GM12878 (cell line): Measurements from ENCODE around the gene HACD3. TPM values are rescaled to one million over a fixed set of nuclear protein-coding genes. Genes with fewer than 3 reads are reported as not detected.

Source experiments
- BHLHE40 ChIP-seq, 2 experiments: fragments of 450-650 bp in 1 of 2; IDR thresholded peaks; 2 replicates each; pipeline ENCODE4 v1.6.1; 2011 to 2017; ENCODE audit warnings: low read depth in 2 of 2, borderline replicate concordance in 1 of 2, improper control_type of control experiment in 1 of 2, low read length in 1 of 2, mild to moderate bottlenecking in 1 of 2
- ESRRA ChIP-seq: IDR thresholded peaks from 2 replicates; pipeline ENCODE4 v1.6.1; 2012; ENCODE audit warnings: mild to moderate bottlenecking, low read length, improper control_type of control experiment
- FOXM1 ChIP-seq: IDR thresholded peaks from 2 replicates; pipeline ENCODE4 v1.6.1; 2012; ENCODE audit warnings: low read depth, mild to moderate bottlenecking, inconsistent platforms, low read length, moderate library complexity
- HCFC1 ChIP-seq: fragments of 150-350 bp; IDR thresholded peaks from 2 replicates; pipeline ENCODE4 v1.6.1; 2014; ENCODE audit warnings: low read length
- HDAC6 ChIP-seq: fragments of 200-600 bp; sonication (generic); IDR thresholded peaks from one replicate; pipeline ENCODE4 v1.8.0; 2017; ENCODE audit warnings: antibody characterized with exemption; ENCODE audit not compliant: unreplicated experiment
- MEF2A ChIP-seq: IDR thresholded peaks from 2 replicates; pipeline ENCODE4 v1.6.1; 2011; ENCODE audit warnings: low read depth, mild to moderate bottlenecking, low read length, moderate library complexity; ENCODE audit not compliant: insufficient read depth
- MXI1 ChIP-seq: fragments of 150-350 bp; IDR thresholded peaks from 2 replicates; pipeline ENCODE4 v1.6.1; 2011; ENCODE audit warnings: low read depth, mild to moderate bottlenecking, inconsistent platforms, low read length, improper control_type of control experiment
- NBN ChIP-seq: fragments of 450-650 bp; IDR thresholded peaks from 2 replicates; pipeline ENCODE4 v1.6.1; 2016
- NFYA ChIP-seq: IDR thresholded peaks from 2 replicates; pipeline ENCODE4 v1.6.1; 2011; ENCODE audit warnings: low read depth, mild to moderate bottlenecking, low read length, improper control_type of control experiment, borderline replicate concordance
- NR2C2 ChIP-seq: IDR thresholded peaks from 2 replicates; pipeline ENCODE4 v1.6.1; 2011; ENCODE audit warnings: borderline replicate concordance, low read depth; ENCODE audit not compliant: control insufficient read depth, insufficient read length
- PML ChIP-seq: IDR thresholded peaks from 2 replicates; pipeline ENCODE4 v1.6.1; 2012; ENCODE audit warnings: low read length, inconsistent platforms
- POU2F2 ChIP-seq: IDR thresholded peaks from 3 replicates; pipeline ENCODE4 v1.6.1; 2011; ENCODE audit warnings: low read depth, mild to moderate bottlenecking, low read length, borderline replicate concordance
- RB1 ChIP-seq: fragments of 450-650 bp; formaldehyde crosslinking; IDR thresholded peaks from 2 replicates; pipeline ENCODE4 v1.6.1; 2017; ENCODE audit warnings: mild to moderate bottlenecking, borderline replicate concordance
- RFX5 ChIP-seq: IDR thresholded peaks from 2 replicates; pipeline ENCODE4 v1.6.1; 2011; ENCODE audit warnings: low read depth, low read length, improper control_type of control experiment
- RUNX3 ChIP-seq: IDR thresholded peaks from 2 replicates; pipeline ENCODE4 v1.6.1; 2012; ENCODE audit warnings: low read length, inconsistent platforms
- SMC3 ChIP-seq: IDR thresholded peaks from 2 replicates; pipeline ENCODE4 v1.6.1; 2011; ENCODE audit warnings: low read length, improper control_type of control experiment, borderline replicate concordance
- TAF1 ChIP-seq: IDR thresholded peaks from 2 replicates; pipeline ENCODE4 v1.6.1; 2011; ENCODE audit warnings: mild to moderate bottlenecking, low read depth, low read length, borderline replicate concordance
- TARDBP ChIP-seq: IDR thresholded peaks from 2 replicates; pipeline ENCODE4 v1.6.1; 2016; ENCODE audit warnings: borderline replicate concordance
- TCF12 ChIP-seq: IDR thresholded peaks from 2 replicates; pipeline ENCODE4 v1.6.1; 2011; ENCODE audit warnings: low read depth, mild to moderate bottlenecking, low read length
- ZBTB33 ChIP-seq: fragments of 450-650 bp; IDR thresholded peaks from 2 replicates; pipeline ENCODE4 v1.6.1; 2017; ENCODE audit warnings: mild to moderate bottlenecking
- ZNF24 ChIP-seq: fragments of 450-650 bp; IDR thresholded peaks from 2 replicates; pipeline ENCODE4 v1.6.1; 2017; ENCODE audit warnings: antibody characterized with exemption, mild to moderate bottlenecking
- ZNF384 ChIP-seq: IDR thresholded peaks from 2 replicates; pipeline ENCODE4 v1.6.1; 2012; ENCODE audit warnings: low read depth, mild to moderate bottlenecking, low read length, improper control_type of control experiment, borderline replicate concordance
- polyA plus RNA-seq, 11 experiments: library from polyadenylated mRNA; depleted of rRNA in 4 of 11; unstranded in 6 of 11; stranded (reverse) in 5 of 11; fragments of >200 nt; fragmentation: Nextera tagmentation in 4 of 11; fragmentation: Illumina TruSeq in 1 of 11; extraction: Ambion mirVana in 4 of 11; extraction: Trizol in 1 of 11; gene quantifications; 1 replicate in 1 of 11; 2 replicates in 10 of 11; pipeline versions ENCODE4 v1.2.1 to v1.2.3, GENCODE V29; 2011 to 2016; ENCODE audit warnings: inconsistent platforms in 2 of 11, missing spikeins in 2 of 11, low read depth in 1 of 11
- total RNA-seq, 4 experiments: library from RNA; depleted of rRNA in 3 of 4; stranded (reverse); fragments of >200 nt in 3 of 4; fragmentation: Illumina TruSeq in 1 of 4; extraction: Trizol in 1 of 4; gene quantifications; 2 replicates each; pipeline versions ENCODE4 v1.2.1 to v1.2.3, GENCODE V29; 2013 to 2021
- TF ChIP-seq, protein P1 (sequence below): fragments of 450-650 bp; conservative IDR thresholded peaks from 2 replicates; pipeline ENCODE4 v1.6.1; 2017; ENCODE audit warnings: mild to moderate bottlenecking, moderate library complexity
- TF ChIP-seq, protein P2 (sequence below): fragments of 450-650 bp; IDR thresholded peaks from 2 replicates; pipeline ENCODE4 v1.6.1; 2017; ENCODE audit warnings: mild to moderate bottlenecking, moderate library complexity

Gene HACD3
- total and polyA plus RNA-seq, 10 of the 15 experiments (the other 5 are each of a cell fraction or from before 2014, with no cell fraction given), result 25.9 to 75.8 (median 48.3) TPM

GRCh38 chr15:65530318-65531111 is at the start of gene HACD3 (continued):
- TF ChIP-seq ZBTB33 (no peak), MXI1 (peak; percentile 58; the same call in 1 of the 2 replicates), FOXM1 (no peak), RB1 (0 out of 2 replicates have a peak, but pooled peaks have one; percentile 47), TAF1 (no peak), BHLHE40 (IDR thresholded peaks at IDR 0.05; ENCODE audit: borderline replicate concordance in 1 of 2, low read depth in 2 of 2, low read length in 1 of 2) (peak in 1 of 2 experiments; percentile 30; a peak in 1 of 4 replicates), NR2C2 (no peak), SMC3 (no peak), RUNX3 (no peak), TARDBP (no peak), ZNF24 (no peak), NFYA (no peak), RFX5 (no peak), POU2F2 (no peak), PML (no peak), HCFC1 (no peak), NBN (no peak), TCF12 (no peak), MEF2A (no peak), ESRRA (no peak), ZNF384 (no peak), HDAC6 (peak; percentile 90)
- TF ChIP-seq, protein P1, sequence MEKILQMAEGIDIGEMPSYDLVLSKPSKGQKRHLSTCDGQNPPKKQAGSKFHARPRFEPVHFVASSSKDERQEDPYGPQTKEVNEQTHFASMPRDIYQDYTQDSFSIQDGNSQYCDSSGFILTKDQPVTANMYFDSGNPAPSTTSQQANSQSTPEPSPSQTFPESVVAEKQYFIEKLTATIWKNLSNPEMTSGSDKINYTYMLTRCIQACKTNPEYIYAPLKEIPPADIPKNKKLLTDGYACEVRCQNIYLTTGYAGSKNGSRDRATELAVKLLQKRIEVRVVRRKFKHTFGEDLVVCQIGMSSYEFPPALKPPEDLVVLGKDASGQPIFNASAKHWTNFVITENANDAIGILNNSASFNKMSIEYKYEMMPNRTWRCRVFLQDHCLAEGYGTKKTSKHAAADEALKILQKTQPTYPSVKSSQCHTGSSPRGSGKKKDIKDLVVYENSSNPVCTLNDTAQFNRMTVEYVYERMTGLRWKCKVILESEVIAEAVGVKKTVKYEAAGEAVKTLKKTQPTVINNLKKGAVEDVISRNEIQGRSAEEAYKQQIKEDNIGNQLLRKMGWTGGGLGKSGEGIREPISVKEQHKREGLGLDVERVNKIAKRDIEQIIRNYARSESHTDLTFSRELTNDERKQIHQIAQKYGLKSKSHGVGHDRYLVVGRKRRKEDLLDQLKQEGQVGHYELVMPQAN, result peak; percentile 58
- TF ChIP-seq, protein P2, sequence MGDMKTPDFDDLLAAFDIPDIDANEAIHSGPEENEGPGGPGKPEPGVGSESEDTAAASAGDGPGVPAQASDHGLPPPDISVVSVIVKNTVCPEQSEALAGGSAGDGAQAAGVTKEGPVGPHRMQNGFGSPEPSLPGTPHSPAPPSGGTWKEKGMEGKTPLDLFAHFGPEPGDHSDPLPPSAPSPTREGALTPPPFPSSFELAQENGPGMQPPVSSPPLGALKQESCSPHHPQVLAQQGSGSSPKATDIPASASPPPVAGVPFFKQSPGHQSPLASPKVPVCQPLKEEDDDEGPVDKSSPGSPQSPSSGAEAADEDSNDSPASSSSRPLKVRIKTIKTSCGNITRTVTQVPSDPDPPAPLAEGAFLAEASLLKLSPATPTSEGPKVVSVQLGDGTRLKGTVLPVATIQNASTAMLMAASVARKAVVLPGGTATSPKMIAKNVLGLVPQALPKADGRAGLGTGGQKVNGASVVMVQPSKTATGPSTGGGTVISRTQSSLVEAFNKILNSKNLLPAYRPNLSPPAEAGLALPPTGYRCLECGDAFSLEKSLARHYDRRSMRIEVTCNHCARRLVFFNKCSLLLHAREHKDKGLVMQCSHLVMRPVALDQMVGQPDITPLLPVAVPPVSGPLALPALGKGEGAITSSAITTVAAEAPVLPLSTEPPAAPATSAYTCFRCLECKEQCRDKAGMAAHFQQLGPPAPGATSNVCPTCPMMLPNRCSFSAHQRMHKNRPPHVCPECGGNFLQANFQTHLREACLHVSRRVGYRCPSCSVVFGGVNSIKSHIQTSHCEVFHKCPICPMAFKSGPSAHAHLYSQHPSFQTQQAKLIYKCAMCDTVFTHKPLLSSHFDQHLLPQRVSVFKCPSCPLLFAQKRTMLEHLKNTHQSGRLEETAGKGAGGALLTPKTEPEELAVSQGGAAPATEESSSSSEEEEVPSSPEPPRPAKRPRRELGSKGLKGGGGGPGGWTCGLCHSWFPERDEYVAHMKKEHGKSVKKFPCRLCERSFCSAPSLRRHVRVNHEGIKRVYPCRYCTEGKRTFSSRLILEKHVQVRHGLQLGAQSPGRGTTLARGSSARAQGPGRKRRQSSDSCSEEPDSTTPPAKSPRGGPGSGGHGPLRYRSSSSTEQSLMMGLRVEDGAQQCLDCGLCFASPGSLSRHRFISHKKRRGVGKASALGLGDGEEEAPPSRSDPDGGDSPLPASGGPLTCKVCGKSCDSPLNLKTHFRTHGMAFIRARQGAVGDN, result peak; percentile 82
